Renal cortex interstitium (tissue), 15 donors: ENCODE data around the gene NUPR2. TPM values are rescaled to one million over a fixed set of nuclear protein-coding genes. Genes with fewer than 3 reads are reported as not detected.
"Not testable (repeated sequence)": the region's sequence is repeated elsewhere in the genome, so short reads cannot be mapped to it uniquely, and the experiment has no call there.

ENCODE experiments used
- DNase-seq, 11 donors: peaks; one replicate each; pipeline ENCODE4 v3.0.0-alpha.2; 2013; ENCODE audit warnings: low read depth in 9 of 11, low spot score in 4 of 11; ENCODE audit errors: extremely low read depth in 1 of 11
- long read RNA-seq, 16 experiments: transcript quantifications; one replicate each; lab custom pipeline, GENCODE V29; 2026
- polyA plus RNA-seq, 3 donors: library from polyadenylated mRNA; unstranded; fragments of 120-200 nt; gene quantifications; one replicate each; pipeline ENCODE4 v1.2.1, GENCODE V29; 2013; ENCODE audit not compliant: insufficient read length in 3 of 3

The NUPR2 gene, protein sequence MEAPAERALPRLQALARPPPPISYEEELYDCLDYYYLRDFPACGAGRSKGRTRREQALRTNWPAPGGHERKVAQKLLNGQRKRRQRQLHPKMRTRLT
- 1 to 10 TPM; 2.4 to 3.5 (median 2.6) TPM for polyA plus RNA-seq
- long read RNA-seq, donor 1, partial matches to known transcripts, result 0 of 3 reads
- long read RNA-seq, donor 1, other reads (novel, unspliced or antisense), result 0 of 3 reads
- long read RNA-seq, donor 2, transcript NUPR2-201 (2 exons, 603 nt), result major isoform, 8 of 8 reads
- long read RNA-seq, donor 2, partial matches to known transcripts, result 0 of 8 reads
- long read RNA-seq, donor 2, other reads (novel, unspliced or antisense), result 0 of 8 reads
- long read RNA-seq, donor 3, transcript NUPR2-201 (2 exons, 603 nt), result major isoform, 9 of 9 reads
- long read RNA-seq, donor 3, partial matches to known transcripts, result 0 of 9 reads
- long read RNA-seq, donor 3, other reads (novel, unspliced or antisense), result 0 of 9 reads
- long read RNA-seq, donor 4, partial matches to known transcripts, result 0 of 4 reads
- long read RNA-seq, donor 4, other reads (novel, unspliced or antisense), result 0 of 4 reads
- long read RNA-seq, donor 5, result 0 reads
- long read RNA-seq, donor 6, transcript NUPR2-201 (2 exons, 603 nt), result major isoform, 5 of 5 reads
- long read RNA-seq, donor 6, partial matches to known transcripts, result 0 of 5 reads
- long read RNA-seq, donor 6, other reads (novel, unspliced or antisense), result 0 of 5 reads
- long read RNA-seq, donor 7, partial matches to known transcripts, result 0 of 4 reads
- long read RNA-seq, donor 7, other reads (novel, unspliced or antisense), result 0 of 4 reads
- long read RNA-seq, donor 8, result 0 reads
- long read RNA-seq, donor 9, transcript NUPR2-201 (2 exons, 603 nt), result major isoform, 5 of 5 reads
- long read RNA-seq, donor 9, partial matches to known transcripts, result 0 of 5 reads
- long read RNA-seq, donor 9, other reads (novel, unspliced or antisense), result 0 of 5 reads
- long read RNA-seq, donor 10, partial matches to known transcripts, result 0 of 4 reads
- long read RNA-seq, donor 10, other reads (novel, unspliced or antisense), result 0 of 4 reads
- long read RNA-seq, donor 11, partial matches to known transcripts, result 0 of 2 reads
- long read RNA-seq, donor 11, other reads (novel, unspliced or antisense), result 0 of 2 reads
- long read RNA-seq, donor 12, partial matches to known transcripts, result 0 of 3 reads
- long read RNA-seq, donor 12, other reads (novel, unspliced or antisense), result 0 of 3 reads
- long read RNA-seq, donor 13, result 0 reads
- long read RNA-seq, donor 14, transcript NUPR2-201 (2 exons, 603 nt), result major isoform, 6 of 6 reads
- long read RNA-seq, donor 14, partial matches to known transcripts, result 0 of 6 reads
- long read RNA-seq, donor 14, other reads (novel, unspliced or antisense), result 0 of 6 reads
- long read RNA-seq, donor 15, partial matches to known transcripts, result 0 of 3 reads
- long read RNA-seq, donor 15, other reads (novel, unspliced or antisense), result 0 of 3 reads
- long read RNA-seq, donor 16, transcript NUPR2-201 (2 exons, 603 nt), result major isoform, 8 of 8 reads
- long read RNA-seq, donor 16, partial matches to known transcripts, result 0 of 8 reads
- long read RNA-seq, donor 16, other reads (novel, unspliced or antisense), result 0 of 8 reads

- DNase-seq, result peak in 3 of 11 donors; percentile 15 to 21 (median 19)
Observed at GRCh38 chr7:56115852-56116538, at the start of gene NUPR2. Gene NUPR2 (minus strand): TSS chr7:56116417. CDS start chr7:56116314, 103 bp downstream.

- DNase-seq, result no peak
Observed at GRCh38 chr7:56157238-56157790, 41.1 kb upstream of the NUPR2 start.

- DNase-seq, result not testable (repeated sequence)
Observed at GRCh38 chr7:56131062-56131461, 14.8 kb upstream of the NUPR2 start.

GRCh38 chr7:56127241-56127975 lies 11.2 kb upstream of the NUPR2 start:
- DNase-seq, result no peak

DNA sequence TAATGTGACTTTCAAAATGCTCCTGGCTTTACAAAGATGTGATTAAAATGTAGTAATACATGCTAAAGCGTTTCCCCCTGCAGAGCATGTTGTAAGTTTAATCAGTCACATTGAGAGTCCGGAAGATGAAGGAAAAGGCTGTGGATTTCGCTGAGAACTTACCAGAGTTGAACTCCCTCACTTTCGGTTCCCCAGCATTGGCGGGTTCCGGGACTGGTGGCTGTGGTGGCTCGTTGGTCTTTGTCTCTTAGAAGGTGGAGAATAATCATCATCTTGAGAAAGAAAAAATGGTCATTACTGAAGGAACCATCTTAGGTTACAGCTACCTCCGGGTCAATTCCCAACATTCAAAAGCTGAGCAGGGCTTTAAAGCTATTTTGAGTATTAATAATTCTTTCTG lies 9.6 kb upstream of the NUPR2 start:
- DNase-seq, result no peak

- DNase-seq, result peak in 1 of 11 donors; percentile 23
Observed at GRCh38 chr7:56124981-56125380, 8.8 kb upstream of the NUPR2 start.

DNA sequence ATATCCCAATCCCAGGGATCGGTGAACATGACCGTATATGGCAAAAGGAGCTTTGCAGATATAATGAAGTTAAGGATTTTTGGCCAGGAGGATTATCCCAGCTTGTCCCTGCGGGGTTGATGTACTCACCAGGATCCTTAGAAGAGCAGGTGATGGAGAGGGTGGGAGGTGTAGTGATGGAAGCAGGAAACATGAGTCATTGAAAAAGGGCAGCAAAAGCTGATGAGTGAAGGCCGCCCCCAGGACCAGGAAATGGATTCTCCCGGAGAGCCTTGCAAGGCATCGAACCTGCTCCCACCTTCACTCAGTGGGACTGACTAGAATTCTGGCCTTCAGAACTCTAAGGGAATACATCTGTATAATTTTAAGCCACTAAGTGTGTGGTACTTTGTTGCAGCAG lies 5.2 kb upstream of the NUPR2 start:
- no peak for DNase-seq

GRCh38 chr7:56112244-56112643 lies 4.0 kb downstream of the NUPR2 start:
- not testable (repeated sequence) for DNase-seq

DNA sequence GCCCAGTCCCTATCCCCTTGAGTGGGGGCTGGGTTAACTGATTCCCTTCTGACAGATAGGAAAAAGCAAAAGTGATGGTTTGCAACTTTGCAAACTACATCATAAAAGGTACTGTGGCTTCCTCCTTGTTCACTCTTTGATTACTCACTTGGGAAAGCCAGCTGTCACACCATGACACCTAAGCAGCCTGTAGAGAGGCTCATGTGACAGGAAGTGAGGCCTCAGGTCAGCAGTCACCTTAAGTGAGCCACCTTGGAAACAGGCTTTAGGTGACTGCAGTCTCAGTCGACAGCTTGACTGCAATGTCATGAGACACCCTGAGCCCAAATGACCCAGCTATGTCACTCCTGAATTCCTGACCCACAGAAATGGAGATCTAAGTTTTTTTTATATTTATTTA lies 5.6 kb downstream of the NUPR2 start:
- DNase-seq, result no peak

DNA sequence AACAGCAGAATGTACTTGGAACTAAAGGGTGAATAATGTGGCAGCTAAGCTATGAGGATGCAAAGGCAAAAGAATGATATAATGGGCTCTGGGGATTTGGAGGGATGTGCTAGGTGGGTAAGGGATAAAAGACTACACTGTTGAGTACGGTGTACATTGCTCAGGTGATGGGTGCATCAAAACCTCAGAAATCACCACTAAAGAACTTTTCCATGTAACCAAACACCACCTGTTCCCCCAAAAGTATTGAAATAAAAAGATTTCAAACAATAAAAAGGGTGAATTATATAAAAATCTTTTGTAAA lies 8.3 kb downstream of the NUPR2 start:
- no peak for DNase-seq

- peak; percentile 90 to 99 (median 96) for DNase-seq
Observed at GRCh38 chr7:56106108-56107073, 9.8 kb downstream of the NUPR2 start, which contains the start of gene CHCHD2. Gene CHCHD2 (minus strand): TSS chr7:56106476. CDS start chr7:56106413, 63 bp downstream.

- peak in 2 of 11 donors; percentile 25 to 34 for DNase-seq
Observed at GRCh38 chr7:56105508-56105907, 10.7 kb downstream of the NUPR2 start.

- DNase-seq, result not testable (repeated sequence)
Observed at GRCh38 chr7:56104138-56104537, 12.1 kb downstream of the NUPR2 start.

DNA sequence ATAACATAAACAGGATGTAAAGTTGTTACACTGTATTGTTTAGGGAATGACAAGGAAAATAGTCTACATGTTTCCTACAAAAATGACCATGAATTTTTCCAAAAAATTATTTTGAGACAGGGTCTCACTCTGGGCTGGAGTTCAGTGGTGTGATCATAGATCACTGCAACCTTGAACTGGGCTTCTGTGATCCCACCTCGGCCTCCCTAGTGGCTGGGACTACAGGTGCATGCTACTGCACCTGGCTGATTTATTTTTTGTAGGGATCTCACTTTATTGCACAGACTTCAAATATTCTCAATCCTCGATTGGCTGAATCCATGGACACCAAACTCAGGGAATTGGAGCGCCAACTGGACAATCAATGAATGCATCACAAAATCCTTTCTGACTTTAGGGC lies 16.6 kb downstream of the NUPR2 start:
- no peak for DNase-seq

DNA sequence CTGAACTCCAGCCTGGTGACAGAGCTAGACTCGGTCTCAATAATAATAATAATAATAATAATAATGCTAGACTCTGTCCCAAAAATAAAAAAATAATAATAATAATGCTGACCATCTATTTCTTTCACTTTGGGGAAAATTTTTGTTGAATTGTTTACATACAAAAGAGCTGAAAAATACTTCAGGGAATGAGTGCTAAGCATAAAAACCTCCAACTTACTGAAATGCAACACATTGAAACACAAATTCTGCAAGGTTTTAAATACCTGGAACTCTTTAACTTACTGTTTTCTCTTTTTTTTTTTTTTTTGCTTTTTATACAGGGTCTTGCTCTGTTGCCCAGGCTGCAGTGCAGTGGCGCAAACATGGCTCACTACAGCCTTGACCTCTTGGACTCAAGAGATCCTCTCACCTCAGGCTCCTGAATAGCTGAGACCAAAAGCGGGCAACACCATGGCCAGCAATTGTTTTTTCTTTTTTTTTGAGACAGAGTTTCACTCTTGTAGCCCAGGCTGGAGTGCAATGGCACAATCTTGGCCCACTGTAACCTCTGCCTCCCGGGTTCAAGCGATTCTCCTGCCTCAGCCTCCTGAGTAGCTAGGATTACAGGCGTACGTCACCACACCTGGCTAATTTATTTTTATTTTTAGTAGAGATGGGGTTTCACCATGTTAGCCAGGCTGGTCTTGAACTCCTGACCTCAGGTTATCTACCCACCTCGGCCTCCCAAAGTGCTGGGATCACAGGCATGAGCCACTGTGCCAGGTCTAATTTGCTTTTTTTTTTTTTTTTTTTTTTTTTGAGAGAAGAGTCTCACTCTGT lies 17.8 kb downstream of the NUPR2 start:
- not testable (repeated sequence) for DNase-seq
